ENCODE results near the gene C1orf35.

C1orf35 gene

DNA sequence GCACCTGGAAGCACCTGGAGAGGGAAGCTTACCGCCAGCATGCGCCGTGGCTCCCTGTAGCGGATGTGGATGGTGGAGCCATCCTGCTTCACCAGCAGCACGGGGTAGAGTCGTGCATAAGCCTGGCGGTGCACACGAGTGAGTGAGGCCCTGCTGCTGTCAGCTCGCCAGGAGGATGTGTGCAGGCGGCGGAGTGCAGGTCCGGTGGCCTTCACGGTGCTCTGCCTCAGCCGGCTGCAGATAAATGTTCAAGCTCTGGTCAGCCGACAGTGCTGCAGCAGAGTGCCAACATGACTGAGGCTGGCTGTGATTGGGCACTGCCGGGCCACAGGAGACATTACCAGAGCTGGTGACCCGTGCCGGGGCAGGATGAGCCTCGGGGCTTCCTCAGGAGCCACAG lies 4.5 kb upstream of the C1orf35 start:
- Mint-ChIP-seq H3K27me3 (no peaks in the 10 kb centered on the region), H3K27ac (no peak overlapping the region), H3K4me1 (peaks cover 36% of the 10 kb centered on the region), H3K4me3 (peak overlapping the region; percentile 93), H3K9me3 (no peaks in the 10 kb centered on the region), H3K36me3 (no peaks in the 10 kb centered on the region)

DNA sequence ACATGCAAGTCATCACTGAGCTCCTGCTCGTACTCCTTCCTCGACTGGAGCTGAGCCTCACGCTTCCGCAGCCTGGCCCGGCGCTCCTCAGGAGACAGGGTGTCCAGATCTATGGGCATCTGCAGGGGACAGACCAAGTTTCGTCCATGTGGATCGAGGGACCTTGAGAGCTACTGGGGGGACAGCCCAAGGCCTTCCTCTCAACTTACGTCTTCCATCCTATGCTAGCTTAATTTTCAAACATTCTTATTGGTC lies 3.6 kb upstream of the C1orf35 start:
- Mint-ChIP-seq H3K27me3 (no peaks in the 10 kb centered on the region), H3K27ac (no peak overlapping the region), H3K9me3 (no peaks in the 10 kb centered on the region), H3K4me3 (no peak overlapping the region), H3K36me3 (no peaks in the 10 kb centered on the region), H3K4me1 (peaks cover 36% of the 10 kb centered on the region)

DNA sequence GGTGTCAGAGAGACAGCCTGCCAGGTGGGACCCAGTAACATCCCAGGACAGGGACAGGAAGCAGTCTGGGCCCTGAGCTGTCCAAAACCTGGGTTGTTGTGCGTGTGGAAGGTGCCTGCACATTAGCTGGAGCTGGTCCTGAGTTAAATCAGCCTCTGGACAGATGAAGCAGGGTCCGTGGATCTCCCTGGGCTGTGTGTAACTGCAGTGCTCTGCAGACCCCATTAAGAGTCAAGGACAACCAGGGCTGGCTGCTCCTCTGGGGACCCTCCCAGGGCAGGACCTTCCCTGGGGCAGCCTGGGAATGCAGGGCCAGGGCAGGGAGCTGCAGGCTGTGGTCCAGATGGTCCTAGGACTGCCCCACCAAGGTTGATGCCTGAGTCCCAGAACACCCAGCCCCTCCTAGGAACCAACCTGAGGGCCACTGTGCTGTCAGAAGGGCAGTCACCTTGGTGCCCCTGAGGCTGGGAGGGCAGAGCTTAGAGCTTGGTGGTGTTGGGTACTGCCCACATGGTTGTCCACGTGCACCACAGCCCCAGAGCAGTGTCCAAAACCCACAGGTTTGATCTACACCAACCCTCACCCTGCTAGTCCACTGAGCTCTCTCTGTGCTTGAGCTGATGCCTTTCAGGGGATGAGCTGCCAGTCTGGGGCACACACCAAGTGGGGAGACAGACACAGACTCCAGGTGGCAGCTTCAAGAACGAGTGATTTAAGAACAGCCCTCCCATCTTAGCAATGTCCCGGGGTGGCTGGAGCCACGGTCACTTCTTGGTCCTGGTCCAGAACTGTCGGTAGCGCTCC lies 3.1 kb upstream of the C1orf35 start:
- H3K27me3 Mint-ChIP-seq, result no peaks in the 10 kb centered on the region
- no peak overlapping the region for H3K4me3 Mint-ChIP-seq
- peaks cover 41% of the 10 kb centered on the region for H3K4me1 Mint-ChIP-seq
- peak overlapping the region; percentile 4 for H3K27ac Mint-ChIP-seq
- no peaks in the 10 kb centered on the region for H3K9me3 Mint-ChIP-seq
- H3K36me3 Mint-ChIP-seq, result no peaks in the 10 kb centered on the region

DNA sequence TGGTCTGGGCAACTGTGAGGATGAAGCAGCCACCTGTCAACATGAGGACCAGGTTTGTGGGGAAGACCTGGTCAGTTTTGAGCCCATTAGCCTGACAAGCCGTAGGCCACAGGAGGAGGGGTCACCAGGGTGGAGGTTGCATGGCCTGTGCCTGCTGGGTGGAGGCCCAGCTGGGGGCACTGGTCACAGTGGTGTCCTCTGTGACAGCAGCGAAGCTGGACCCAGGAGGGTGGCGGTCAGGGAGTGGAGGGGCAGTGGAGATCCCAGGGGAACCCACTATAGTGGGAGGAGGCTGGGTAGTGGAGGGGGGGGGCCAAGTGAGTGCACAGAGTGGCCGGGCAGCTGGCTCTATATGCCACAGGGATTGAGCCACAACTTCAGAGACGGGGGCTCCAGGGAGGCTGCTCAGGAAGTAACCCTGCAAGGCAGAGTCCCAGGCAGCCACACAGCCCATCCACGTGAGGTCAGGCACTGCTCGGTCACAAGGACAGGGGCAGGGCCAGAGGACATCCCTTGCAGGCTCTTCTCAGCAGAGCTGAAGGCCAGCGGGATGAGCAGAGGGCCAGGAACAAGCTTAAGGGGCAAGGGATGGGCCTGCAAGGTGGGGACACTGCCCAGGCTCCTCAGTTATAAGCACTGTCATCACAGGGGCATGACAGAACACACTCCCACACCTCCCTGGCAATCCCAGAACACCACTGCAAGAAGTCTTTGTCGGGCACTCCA lies 2.3 kb upstream of the C1orf35 start:
- Mint-ChIP-seq H3K4me3 (no peak overlapping the region), H3K9me3 (no peaks in the 10 kb centered on the region), H3K27ac (no peak overlapping the region), H3K36me3 (no peaks in the 10 kb centered on the region), H3K27me3 (no peaks in the 10 kb centered on the region), H3K4me1 (peaks cover 42% of the 10 kb centered on the region)

DNA sequence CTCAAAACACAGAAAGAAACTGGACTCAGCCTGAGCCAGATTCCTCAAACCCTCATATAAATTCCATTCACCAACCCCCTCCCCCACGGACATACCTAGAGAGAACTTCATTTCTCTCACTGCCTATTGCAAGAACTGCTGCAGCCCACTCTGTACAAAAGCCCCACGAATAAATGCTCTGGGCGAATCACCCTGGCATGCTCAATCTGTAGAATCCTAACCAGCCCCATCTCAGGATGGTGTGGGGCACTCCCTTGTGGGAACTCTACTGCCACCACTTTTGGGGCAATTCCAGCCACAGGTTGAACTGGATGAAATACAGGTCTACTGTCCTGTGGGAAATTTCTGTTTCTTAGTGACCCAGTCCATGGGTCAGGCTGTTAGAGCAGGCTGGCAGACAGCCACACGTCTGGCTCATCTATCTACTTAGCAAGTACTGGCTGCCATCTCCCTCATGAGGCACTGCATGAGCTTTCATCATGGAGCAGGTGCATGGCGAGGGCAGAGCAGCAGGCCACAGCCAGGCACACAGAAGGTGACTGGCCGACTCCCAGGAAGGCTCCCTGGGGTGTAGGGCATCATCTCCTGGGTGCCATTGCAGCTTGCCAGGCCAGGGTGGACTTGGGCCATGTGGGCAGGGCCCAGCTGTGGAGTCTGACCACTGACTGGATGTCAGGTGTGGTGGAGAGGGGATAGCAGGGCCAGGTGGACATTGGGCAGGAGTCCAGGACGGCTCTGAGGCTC lies 1.6 kb upstream of the C1orf35 start:
- no peaks in the 10 kb centered on the region for H3K9me3 Mint-ChIP-seq
- peak overlapping the region; percentile 92 for H3K4me3 Mint-ChIP-seq
- peaks cover 36% of the 10 kb centered on the region for H3K4me1 Mint-ChIP-seq
- no peaks in the 10 kb centered on the region for H3K27me3 Mint-ChIP-seq
- H3K27ac Mint-ChIP-seq, result peak overlapping the region; percentile 89
- no peaks in the 10 kb centered on the region for H3K36me3 Mint-ChIP-seq

DNA sequence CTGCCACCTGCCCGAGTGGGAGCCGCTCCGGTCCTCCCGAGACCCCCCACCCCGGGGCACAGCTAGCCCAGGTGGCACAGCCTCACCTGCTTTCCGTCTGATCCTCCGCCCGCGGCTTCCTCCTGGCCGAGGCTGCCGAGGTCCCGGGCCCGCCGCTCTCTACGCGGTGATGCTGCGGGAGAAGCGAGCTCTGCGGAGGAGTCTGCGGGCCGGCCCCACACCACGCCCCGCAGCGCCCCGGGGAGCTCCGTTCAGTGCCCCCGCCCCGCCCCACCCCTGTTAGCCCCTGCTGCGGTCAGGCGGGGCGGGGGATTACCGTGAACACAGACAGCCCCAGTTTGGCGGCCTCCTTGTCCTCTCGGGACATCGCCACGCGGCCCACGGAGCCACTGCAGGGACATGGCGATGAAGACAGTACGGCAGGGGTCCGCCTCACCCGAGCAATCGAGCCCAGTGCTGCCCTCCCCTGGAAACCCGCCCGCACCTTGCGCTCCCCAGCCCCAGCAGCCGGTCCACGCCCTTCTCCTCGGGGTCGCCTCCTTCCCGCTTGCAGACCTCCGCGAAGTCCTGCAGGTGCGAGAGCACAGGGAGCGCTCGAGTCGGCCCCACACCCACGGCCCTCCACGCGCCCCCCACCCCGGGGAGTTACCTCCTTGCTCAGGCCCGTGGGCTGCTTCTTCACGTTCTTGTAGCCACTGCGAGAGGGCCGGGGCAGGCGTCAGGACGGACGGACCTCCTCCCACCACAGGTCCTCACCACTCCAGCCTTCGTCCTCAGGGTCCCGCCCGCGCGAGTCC lies 933 bp downstream of the C1orf35 start:
- H3K27ac Mint-ChIP-seq, result peak overlapping the region; percentile 68
- no peaks in the 10 kb centered on the region for H3K27me3 Mint-ChIP-seq
- peak overlapping the region; percentile 76 for H3K4me3 Mint-ChIP-seq
- peaks cover 24% of the 10 kb centered on the region for H3K4me1 Mint-ChIP-seq
- H3K36me3 Mint-ChIP-seq, result peaks cover 2% of the 10 kb centered on the region
- H3K9me3 Mint-ChIP-seq, result no peaks in the 10 kb centered on the region

DNA sequence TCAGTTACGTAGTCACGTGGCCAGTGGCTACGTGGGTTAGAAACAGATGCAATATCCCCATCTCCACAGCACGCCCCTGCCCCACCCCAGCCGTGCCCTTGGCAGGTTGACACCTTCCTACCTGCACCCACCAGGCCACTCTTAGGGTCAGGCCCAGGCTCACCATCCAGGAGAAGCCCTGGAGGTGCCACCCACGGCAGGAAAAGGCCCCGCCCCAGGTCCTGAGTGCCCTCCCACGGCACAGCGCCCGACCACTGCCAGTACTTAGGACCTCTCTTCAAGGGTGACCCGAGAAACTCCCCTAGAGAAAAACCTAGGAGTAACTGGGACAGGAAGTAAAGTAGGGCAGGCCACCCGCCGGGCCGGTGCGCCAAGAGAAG lies 1.5 kb downstream of the C1orf35 start:
- no peaks in the 10 kb centered on the region for H3K27me3 Mint-ChIP-seq

DNA sequence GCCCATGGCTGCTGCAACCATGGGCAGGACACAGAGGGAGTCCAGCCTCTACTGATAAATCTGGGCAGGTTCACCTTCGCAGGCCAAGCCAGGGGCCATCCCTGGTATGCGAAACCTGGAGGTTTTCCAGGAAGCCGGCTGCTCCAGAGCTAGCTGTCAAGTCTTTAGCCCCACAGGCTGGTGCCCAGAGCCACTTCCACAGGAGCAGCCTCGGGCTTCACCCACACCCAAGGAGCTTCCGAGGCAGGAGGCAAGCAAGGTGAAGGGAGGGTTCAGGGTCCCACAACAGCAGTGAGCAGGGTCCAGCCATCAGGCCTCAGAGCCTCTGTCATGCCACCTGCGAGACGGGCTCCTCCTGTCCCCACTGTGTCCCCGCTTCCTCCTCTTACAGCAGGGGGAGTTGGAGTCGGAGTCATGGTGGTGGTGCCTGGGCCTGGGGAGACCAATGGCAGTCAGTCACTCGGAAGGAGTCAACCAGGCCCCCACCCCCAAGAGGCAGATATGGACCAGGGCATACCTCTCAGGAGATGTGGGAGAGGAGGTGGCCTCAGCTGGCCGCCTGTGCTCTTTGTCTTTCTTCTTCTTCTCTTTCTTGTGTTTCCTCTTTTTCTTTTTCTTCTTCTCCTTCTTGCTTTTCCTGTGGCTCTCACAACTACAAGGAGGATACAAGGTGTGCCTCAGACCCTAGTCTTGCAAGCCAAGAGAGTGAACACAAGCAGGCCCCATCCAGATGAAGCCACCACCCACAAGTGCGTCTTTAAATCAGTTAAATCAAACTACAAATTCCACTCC lies 2.1 kb downstream of the C1orf35 start:
- Mint-ChIP-seq H3K4me3 (peak overlapping the region; percentile 62), H3K4me1 (peaks cover 25% of the 10 kb centered on the region), H3K9me3 (no peaks in the 10 kb centered on the region), H3K36me3 (peaks cover 2% of the 10 kb centered on the region), H3K27me3 (no peaks in the 10 kb centered on the region), H3K27ac (peak overlapping the region; percentile 41)

More for the DNA sequence above, 1.5 kb downstream of the C1orf35 start:
- Mint-ChIP-seq H3K27ac (no peak overlapping the region), H3K4me3 (peak overlapping the region; percentile 62), H3K36me3 (peaks cover 2% of the 10 kb centered on the region), H3K9me3 (no peaks in the 10 kb centered on the region), H3K4me1 (peaks cover 24% of the 10 kb centered on the region)

DNA sequence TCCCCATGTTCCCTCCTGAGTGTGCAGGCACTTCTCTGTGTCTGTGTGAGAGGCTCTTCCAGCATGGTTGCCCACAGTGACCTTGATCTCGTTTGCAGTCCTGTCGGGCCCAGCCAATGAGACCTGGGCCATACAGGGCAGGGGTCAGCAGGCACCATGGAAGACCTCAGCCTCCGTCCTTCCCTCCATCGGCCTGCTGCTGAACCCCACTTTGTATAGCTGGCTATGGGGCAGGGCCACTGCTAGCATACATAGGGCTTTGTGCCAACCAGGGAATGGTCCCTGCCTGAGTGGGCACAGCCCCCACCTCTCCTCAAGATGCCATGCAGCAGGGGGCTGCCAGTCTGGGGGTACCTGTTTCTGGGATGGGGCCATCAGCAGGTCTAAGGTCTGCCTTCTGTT lies 3.8 kb downstream of the C1orf35 start:
- no peaks in the 10 kb centered on the region for H3K27me3 Mint-ChIP-seq
- peaks cover 5% of the 10 kb centered on the region for H3K9me3 Mint-ChIP-seq
- H3K4me3 Mint-ChIP-seq, result no peak overlapping the region
- H3K27ac Mint-ChIP-seq, result peak overlapping the region; percentile 1
- peaks cover 15% of the 10 kb centered on the region for H3K36me3 Mint-ChIP-seq
- peaks cover 36% of the 10 kb centered on the region for H3K4me1 Mint-ChIP-seq

DNA sequence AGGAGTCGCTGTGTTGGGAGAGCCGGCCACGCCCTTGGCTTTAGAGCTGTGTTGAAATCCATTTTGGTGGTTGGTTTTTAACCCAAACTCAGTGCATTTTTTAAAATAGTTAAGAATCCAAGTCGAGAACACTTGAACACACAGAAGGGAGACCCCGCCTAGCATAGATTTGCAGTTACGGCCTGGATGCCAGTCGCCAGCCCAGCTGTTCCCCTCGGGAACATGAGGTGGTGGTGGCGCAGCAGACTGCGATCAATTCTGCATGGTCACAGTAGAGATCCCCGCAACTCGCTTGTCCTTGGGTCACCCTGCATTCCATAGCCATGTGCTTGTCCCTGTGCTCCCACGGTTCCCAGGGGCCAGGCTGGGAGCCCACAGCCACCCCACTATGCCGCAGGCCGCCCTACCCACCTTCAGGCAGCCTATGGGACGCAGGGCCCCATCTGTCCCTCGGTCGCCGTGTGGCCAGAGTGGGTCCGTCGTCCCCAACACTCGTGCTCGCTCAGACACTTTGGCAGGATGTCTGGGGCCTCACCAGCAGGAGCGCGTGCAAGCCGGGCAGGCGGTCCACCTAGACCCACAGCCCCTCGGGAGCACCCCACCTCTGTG lies 4.7 kb downstream of the C1orf35 start:
- Mint-ChIP-seq H3K4me1 (peaks cover 31% of the 10 kb centered on the region), H3K27ac (no peak overlapping the region), H3K4me3 (no peak overlapping the region), H3K27me3 (no peaks in the 10 kb centered on the region), H3K9me3 (peaks cover 5% of the 10 kb centered on the region), H3K36me3 (peaks cover 17% of the 10 kb centered on the region)

DNA sequence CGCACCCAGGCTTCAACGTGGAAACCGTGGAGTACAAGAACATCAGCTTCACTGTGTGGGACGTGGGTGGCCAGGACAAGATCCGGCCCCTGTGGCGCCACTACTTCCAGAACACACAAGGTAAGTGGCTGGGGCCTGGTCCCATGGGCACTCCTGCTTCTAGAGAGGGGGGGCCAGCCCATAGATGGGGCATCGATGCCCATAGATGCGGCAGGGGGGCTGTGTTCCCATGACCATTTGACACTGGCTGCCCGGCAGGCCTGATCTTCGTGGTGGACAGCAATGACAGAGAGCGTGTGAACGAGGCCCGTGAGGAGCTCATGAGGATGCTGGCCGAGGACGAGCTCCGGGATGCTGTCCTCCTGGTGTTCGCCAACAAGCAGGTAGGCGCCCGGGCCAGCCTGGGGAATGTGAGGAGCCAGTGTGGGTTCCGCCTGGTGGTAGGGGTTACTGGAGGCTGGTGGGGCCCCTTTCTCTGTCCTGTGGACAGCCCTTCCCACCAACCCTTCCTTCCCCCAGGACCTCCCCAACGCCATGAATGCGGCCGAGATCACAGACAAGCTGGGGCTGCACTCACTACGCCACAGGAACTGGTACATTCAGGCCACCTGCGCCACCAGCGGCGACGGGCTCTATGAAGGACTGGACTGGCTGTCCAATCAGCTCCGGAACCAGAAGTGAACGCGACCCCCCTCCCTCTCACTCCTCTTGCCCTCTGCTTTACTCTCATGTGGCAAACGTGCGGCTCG lies 5.6 kb downstream of the C1orf35 start:
- Mint-ChIP-seq H3K27ac (no peak overlapping the region), H3K36me3 (peaks cover 17% of the 10 kb centered on the region), H3K9me3 (peaks cover 5% of the 10 kb centered on the region), H3K27me3 (no peaks in the 10 kb centered on the region), H3K4me3 (no peak overlapping the region), H3K4me1 (peaks cover 31% of the 10 kb centered on the region)

DNA sequence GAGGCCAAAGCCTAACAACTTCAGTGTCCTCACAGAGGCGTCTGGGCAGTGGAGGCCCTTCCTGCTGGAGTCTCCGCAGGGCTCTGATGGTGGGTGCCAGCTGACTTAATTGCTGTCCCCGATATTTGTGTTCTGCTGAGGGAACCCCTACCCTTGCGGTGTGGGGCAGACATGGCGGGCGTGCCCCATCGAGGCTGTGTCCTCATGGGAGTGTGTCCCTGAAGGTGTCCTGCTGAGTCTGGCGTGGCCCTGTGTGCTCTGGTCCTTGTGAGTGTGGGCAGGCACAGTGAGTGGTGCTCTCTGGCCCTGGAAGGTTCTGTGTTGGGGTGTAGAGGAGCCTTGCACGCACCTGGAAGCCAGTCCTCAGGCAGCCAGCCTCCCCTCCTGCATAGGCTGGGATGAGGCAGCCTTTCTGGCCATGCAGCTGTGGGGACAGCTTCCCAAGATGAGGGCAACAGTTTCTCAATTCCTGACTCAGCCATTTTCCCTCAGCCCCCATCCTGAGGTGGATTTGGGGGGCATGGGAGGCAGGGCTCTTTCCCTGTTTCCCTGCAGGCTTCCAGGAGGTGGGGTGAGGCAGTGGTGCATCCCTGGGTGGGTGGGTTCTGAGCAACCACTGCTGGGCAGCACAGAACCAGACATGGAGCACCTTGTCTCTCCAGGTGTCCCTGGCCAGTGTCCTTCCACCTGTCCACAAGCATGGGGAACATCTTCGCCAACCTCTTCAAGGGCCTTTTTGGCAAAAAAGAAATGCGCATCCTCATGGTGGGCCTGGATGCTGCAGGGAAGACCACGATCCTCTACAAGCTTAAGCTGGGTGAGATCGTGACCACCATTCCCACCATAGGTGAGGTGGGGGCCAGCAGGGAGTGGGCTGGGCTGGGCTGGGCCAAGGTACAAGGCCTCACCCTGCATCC lies 6.5 kb downstream of the C1orf35 start:
- Mint-ChIP-seq H3K4me3 (no peak overlapping the region), H3K27me3 (no peaks in the 10 kb centered on the region), H3K4me1 (peaks cover 39% of the 10 kb centered on the region), H3K9me3 (peaks cover 5% of the 10 kb centered on the region), H3K36me3 (peaks cover 17% of the 10 kb centered on the region), H3K27ac (no peak overlapping the region)

DNA sequence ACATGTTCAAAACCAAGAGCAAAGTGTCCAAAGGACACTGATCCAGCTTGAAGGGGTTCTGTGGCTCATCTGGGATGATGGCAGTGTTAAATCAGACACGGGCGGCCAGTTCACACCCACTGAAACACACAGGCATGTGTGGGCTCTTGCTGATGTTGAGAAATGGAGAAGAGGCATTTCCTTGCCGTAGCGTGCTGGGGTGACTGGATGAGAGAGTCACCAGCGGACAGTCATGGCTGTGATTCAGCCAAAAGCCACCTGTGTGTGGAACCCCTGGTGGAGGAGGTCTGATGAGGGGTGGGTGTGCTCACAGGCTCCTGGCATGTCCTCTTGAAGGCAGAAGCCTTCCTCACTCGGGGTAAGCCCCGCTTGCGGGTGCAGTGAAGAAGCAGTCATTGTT lies 7.2 kb downstream of the C1orf35 start:
- Mint-ChIP-seq H3K27me3 (no peaks in the 10 kb centered on the region), H3K9me3 (peaks cover 5% of the 10 kb centered on the region), H3K4me3 (no peak overlapping the region), H3K36me3 (peaks cover 17% of the 10 kb centered on the region), H3K4me1 (peaks cover 41% of the 10 kb centered on the region), H3K27ac (no peak overlapping the region)

All from activated naive CD4-positive, alpha-beta T cell treated with anti-CD3 and anti-CD28 coated beads, Interleukin-2, amount 50 U/mL, for 24 hours (primary cell).